Activated CD4-positive, CD25-positive, alpha-beta regulatory T cell (primary cell): ENCODE data around the gene FRYL.
"Not testable (repeated sequence)": the region's sequence is repeated elsewhere in the genome, so short reads cannot be mapped to it uniquely, and the experiment has no call there.

ENCODE experiments used
- DNase-seq, 4 experiments: peaks; one replicate each; lab custom pipeline; 2025; lab: John Stamatoyannopoulos, UW

Gene FRYL

GRCh38 chr4:48698029-48698971 lies 81.8 kb downstream of the FRYL start:
- no peak for DNase-seq

DNA sequence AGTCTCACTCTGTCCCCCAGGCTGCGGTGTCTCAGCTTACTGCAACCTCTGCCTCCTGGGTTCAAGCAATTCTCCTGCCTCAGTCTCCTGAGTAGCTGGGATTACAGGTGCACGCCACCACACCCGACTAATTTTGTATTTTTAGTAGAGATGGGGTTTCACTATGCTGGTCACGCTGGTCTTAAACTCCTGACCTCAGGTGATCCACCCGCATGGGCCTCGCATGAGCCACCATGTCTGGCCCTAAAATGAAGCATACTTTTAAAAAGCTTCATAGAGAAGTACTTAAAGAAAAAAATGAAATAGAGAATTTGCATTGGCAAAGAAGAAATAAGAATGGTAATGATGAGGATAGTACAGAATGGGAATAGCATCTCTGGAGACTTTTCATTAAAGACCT lies 82.6 kb downstream of the FRYL start:
- not testable (repeated sequence) for DNase-seq

DNA sequence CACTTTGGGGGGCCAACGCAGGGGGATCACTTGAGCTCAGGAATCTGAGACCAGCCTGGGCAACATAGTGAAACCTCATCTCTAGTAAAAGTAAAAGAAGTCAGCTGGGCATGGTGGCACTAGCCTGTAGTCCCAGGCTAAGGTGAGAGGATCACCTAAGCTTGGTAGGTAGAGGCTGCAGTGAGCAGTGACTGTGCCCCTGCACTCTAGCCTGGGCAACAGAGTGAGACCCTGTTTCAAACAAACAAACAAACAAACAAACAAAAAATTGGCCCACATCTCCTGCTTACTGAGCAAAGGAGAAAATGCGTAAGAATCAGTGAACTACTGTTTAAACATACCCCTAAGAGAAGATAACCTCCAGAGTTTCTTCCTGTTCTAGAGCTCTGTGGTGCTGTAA lies 85.3 kb downstream of the FRYL start:
- DNase-seq, result no peak

GRCh38 chr4:48693856-48694574 lies 86.1 kb downstream of the FRYL start:
- no peak for DNase-seq

- DNase-seq, result no peak
Observed at GRCh38 chr4:48692897-48693296, 87.2 kb downstream of the FRYL start.

- DNase-seq, result no peak
Observed at GRCh38 chr4:48692044-48692443, 88.0 kb downstream of the FRYL start.

DNA sequence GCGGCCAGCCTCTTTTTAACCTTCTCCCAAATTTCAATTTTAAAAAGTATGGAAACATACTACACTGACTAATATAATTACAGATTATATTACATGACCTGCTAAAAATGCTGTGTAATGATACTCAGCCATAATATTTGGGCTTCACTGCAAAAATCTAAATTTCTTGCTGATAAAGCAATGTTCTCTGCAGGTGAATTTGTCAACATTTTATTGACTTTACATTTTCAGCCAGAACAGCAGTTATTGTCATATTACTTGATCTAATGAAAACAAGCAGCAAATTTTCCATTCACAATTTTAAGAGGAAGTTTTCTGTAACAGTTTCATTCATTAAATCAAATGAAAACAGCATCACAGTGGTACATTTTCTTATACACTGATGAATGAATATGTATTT lies 91.1 kb downstream of the FRYL start:
- DNase-seq, result no peak

DNA sequence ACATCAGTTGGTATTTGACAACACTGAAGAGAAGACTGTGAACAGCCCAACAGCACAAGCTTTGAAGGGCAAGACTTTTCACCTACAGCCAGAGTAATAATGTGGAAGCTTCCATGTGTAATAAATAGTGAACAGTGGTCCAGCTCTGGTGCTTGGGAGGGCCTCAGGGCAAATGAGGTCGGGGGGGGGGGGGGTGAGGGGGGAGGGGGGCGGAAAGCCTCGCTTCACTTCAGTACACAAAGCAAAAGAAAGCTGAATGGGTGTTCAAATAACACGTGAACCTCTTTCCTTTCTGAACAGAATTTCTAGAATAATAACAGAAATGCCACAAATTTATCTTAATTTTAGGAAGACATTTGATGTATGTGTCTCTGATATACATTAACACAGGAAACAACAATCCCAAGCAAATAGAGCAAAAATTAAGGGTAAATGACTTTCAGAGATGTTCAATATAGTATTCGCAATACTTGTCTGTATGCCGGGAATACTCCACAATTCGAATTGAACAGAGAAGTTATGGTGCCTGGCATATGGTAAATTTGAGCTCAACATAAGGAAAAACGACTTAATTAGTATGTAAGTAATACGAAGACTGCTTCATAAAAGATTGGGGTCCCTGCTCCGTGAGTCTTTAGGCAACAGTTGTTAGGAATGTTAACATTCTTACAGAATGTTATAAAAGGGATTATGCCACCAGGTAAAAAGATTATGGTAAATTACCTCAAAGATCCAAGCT lies 92.6 kb downstream of the FRYL start:
- DNase-seq, result no peak

- DNase-seq, result no peak
Observed at GRCh38 chr4:48686369-48686768, 93.7 kb downstream of the FRYL start.

- DNase-seq, result no peak
Observed at GRCh38 chr4:48683784-48684666, 96.1 kb downstream of the FRYL start.

GRCh38 chr4:48682870-48683269 lies 97.2 kb downstream of the FRYL start:
- DNase-seq, result not testable (repeated sequence)

GRCh38 chr4:48681856-48682255 lies 98.2 kb downstream of the FRYL start:
- no peak for DNase-seq

GRCh38 chr4:48680848-48681568 lies 99.1 kb downstream of the FRYL start:
- DNase-seq, result no peak

GRCh38 chr4:48673537-48673936 lies 106.5 kb downstream of the FRYL start:
- DNase-seq, result no peak

DNA sequence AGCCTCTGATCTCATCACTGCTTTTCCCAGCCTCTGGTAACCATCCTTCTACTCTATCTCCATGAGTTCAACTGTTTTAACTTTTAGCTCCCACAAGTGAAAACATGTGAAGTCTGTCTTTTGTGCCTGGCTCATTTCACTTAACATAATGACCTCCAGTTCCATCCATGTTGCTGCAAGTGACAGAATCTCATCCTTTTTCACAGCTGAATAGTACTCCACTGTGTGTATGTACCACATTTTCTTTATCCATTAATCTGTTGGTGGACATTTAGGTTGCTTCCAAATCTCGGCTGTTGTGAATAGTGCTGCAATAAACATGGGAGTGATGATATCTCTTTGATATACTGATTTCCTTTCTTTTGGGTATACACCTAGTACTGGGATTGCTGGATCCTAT lies 109.5 kb downstream of the FRYL start:
- DNase-seq, result no peak

DNA sequence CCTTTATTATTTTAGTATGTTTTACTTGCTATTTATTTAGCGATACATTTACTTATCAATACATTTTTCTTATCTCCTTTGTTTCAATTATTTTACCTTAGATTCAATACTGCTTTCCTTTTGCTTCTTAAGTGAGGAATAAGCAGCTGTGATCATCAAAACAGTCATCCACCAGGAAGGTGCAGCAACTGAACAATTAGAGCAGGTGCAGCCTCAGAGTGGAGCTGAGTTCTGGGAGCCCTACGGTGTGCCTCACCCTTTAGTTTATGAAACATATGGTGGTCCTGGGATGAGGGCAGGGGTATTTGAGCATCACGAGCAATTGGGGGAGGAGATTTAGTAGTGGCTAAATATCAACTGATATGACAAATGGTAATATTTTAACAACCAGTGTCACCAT lies 111.0 kb downstream of the FRYL start:
- DNase-seq, result no peak

GRCh38 chr4:48668254-48669017 lies 111.6 kb downstream of the FRYL start:
- no peak for DNase-seq

- DNase-seq, result no peak
Observed at GRCh38 chr4:48667148-48667547, 112.9 kb downstream of the FRYL start.

DNA sequence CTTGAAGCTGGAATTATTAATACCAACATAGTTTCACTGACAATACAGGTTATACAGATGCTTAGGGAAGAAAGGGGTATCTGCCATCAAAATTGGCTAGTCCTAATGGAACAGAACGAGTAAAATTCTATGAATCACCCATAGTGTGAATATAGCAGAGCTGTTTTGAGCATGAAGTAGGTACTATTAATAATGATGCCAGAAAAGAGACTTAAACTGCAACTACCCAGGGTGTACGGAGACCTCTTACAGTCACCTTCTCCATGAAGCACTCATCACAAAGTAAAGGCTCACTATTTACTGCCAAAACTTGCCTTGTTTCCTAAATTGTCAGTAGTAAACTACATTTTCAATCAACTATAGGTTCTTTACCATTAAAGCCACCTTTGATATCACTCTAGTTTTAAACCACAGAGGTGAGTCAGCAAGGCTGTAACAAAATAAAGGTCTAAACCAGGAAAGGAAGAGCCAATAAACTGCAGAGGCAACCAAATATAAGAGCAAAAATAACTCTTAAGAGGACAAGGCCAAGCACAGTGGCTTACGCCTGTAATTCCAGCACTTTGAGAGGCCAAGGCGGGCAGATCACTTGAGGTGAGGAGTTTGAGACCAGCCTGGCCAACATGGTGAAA lies 114.4 kb downstream of the FRYL start:
- DNase-seq, result no peak

- DNase-seq, result no peak
Observed at GRCh38 chr4:48664938-48665337, 115.1 kb downstream of the FRYL start.
